Mesenchymal stem cell (in vitro differentiated cells and primary cell): ENCODE results near the gene ACTL9.

ENCODE experiments used
- DNase-seq: peaks from one replicate; pipeline ENCODE4 v3.0.0-alpha.2; 2013
- H2AFZ ChIP-seq: one replicate; pipeline ENCODE4 v1.6.1; 2013; ENCODE audit warnings: low read depth, mild to moderate bottlenecking, control low read depth, inconsistent platforms, low read length, moderate library complexity
- H2AK5ac ChIP-seq: 2 replicates; pipeline ENCODE4 v1.6.1; 2013; ENCODE audit warnings: low read length, moderate library complexity, mild to moderate bottlenecking, inconsistent platforms; ENCODE audit not compliant: severe bottlenecking
- H2BK120ac ChIP-seq: one replicate; pipeline ENCODE4 v1.6.1; 2013; ENCODE audit warnings: low read depth, mild to moderate bottlenecking, inconsistent platforms, low read length, moderate library complexity
- H2BK12ac ChIP-seq, 2 experiments: one replicate each; pipeline ENCODE4 v1.6.1; 2013; ENCODE audit warnings: inconsistent platforms in 2 of 2, low read length in 2 of 2, mild to moderate bottlenecking in 2 of 2, moderate library complexity in 2 of 2, control low read depth in 1 of 2
- H2BK15ac ChIP-seq: one replicate; pipeline ENCODE4 v1.6.1; 2013; ENCODE audit warnings: mild to moderate bottlenecking, low read depth, inconsistent platforms; ENCODE audit not compliant: poor library complexity, severe bottlenecking
- H2BK5ac ChIP-seq: 2 replicates; pipeline ENCODE4 v1.6.1; 2013; ENCODE audit warnings: low read depth, mild to moderate bottlenecking, low read length, control low read depth, inconsistent platforms; ENCODE audit not compliant: poor library complexity, severe bottlenecking
- H3K14ac ChIP-seq, 2 experiments: one replicate each; pipeline ENCODE4 v1.6.1; 2013; ENCODE audit warnings: inconsistent platforms in 2 of 2, low read length in 2 of 2, control low read depth in 1 of 2, mild to moderate bottlenecking in 1 of 2, moderate library complexity in 1 of 2
- H3K18ac ChIP-seq, 2 experiments: one replicate each; pipeline ENCODE4 v1.6.1; 2013; ENCODE audit warnings: inconsistent platforms in 2 of 2, low read length in 2 of 2, control low read depth in 1 of 2, low read depth in 1 of 2, mild to moderate bottlenecking in 1 of 2
- H3K23ac ChIP-seq, 2 experiments: one replicate each; pipeline ENCODE4 v1.6.1; 2013; ENCODE audit warnings: inconsistent platforms in 2 of 2, low read length in 2 of 2, mild to moderate bottlenecking in 2 of 2, moderate library complexity in 2 of 2, control low read depth in 1 of 2
- H3K27ac ChIP-seq: 2 replicates; pipeline ENCODE4 v1.5.1; 2013; ENCODE audit warnings: mild to moderate bottlenecking, moderate library complexity, low read length, control low read depth, inconsistent platforms; ENCODE audit not compliant: poor library complexity, severe bottlenecking
- H3K27me3 ChIP-seq, 2 experiments: 2 replicates each; pipeline versions ENCODE4 v1.6.1 to v1.7.0; 2013; ENCODE audit warnings: low read length in 2 of 2, mild to moderate bottlenecking in 2 of 2, moderate library complexity in 2 of 2, control low read depth in 1 of 2, inconsistent platforms in 1 of 2; ENCODE audit not compliant: control insufficient read depth in 1 of 2, insufficient read depth in 1 of 2
- H3K36me3 ChIP-seq, 2 experiments: 2 replicates each; pipeline versions ENCODE4 v1.6.1 to v1.7.0; 2013; ENCODE audit warnings: low read length in 2 of 2, control low read depth in 1 of 2, inconsistent platforms in 1 of 2, low read depth in 1 of 2, mild to moderate bottlenecking in 1 of 2; ENCODE audit not compliant: insufficient read depth in 2 of 2, control insufficient read depth in 1 of 2
- H3K4ac ChIP-seq, 2 experiments: one replicate each; pipeline ENCODE4 v1.6.1; 2013; ENCODE audit warnings: inconsistent platforms in 2 of 2, low read length in 2 of 2, mild to moderate bottlenecking in 2 of 2, moderate library complexity in 2 of 2, control low read depth in 1 of 2, low read depth in 1 of 2
- H3K4me1 ChIP-seq: 2 replicates; pipeline ENCODE4 v1.6.1; 2013; ENCODE audit warnings: low read depth, low read length, control low read depth; ENCODE audit not compliant: control insufficient read depth, insufficient read depth
- H3K4me2 ChIP-seq: 2 replicates; pipeline ENCODE4 v1.6.1; 2013; ENCODE audit warnings: low read length, mild to moderate bottlenecking, inconsistent platforms; ENCODE audit not compliant: poor library complexity, severe bottlenecking
- H3K4me3 ChIP-seq, 2 experiments: 2 replicates each; pipeline versions ENCODE4 v1.5.1 to v1.7.0; 2013; ENCODE audit warnings: low read length in 2 of 2, mild to moderate bottlenecking in 2 of 2, control low read depth in 1 of 2, low read depth in 1 of 2; ENCODE audit not compliant: insufficient read depth in 1 of 2
- H3K79me1 ChIP-seq: replicated peaks from 2 replicates; pipeline ENCODE4 v1.6.1; 2013; ENCODE audit warnings: mild to moderate bottlenecking, control low read depth, low read length, inconsistent platforms; ENCODE audit not compliant: poor library complexity, severe bottlenecking
- H3K9ac ChIP-seq: 2 replicates; pipeline ENCODE4 v1.7.0; 2013; ENCODE audit warnings: mild to moderate bottlenecking, low read length, moderate library complexity
- H3K9me3 ChIP-seq: 2 replicates; pipeline ENCODE4 v1.7.0; 2013; ENCODE audit warnings: mild to moderate bottlenecking, low read length; ENCODE audit not compliant: control insufficient read depth
- H4K8ac ChIP-seq: one replicate; pipeline ENCODE4 v1.6.1; 2013; ENCODE audit warnings: inconsistent platforms, mild to moderate bottlenecking, low read length, moderate library complexity
- H4K91ac ChIP-seq: one replicate; pipeline ENCODE4 v1.6.1; 2013; ENCODE audit warnings: mild to moderate bottlenecking, low read length, inconsistent platforms
- WGBS: methylation state at CpG from one replicate; pipeline ENCODE4 v1.1.7; 2013; ENCODE audit warnings: mixed read lengths; 5-methylcytosine and 5-hydroxymethylcytosine counted together

ACTL9 gene

DNA sequence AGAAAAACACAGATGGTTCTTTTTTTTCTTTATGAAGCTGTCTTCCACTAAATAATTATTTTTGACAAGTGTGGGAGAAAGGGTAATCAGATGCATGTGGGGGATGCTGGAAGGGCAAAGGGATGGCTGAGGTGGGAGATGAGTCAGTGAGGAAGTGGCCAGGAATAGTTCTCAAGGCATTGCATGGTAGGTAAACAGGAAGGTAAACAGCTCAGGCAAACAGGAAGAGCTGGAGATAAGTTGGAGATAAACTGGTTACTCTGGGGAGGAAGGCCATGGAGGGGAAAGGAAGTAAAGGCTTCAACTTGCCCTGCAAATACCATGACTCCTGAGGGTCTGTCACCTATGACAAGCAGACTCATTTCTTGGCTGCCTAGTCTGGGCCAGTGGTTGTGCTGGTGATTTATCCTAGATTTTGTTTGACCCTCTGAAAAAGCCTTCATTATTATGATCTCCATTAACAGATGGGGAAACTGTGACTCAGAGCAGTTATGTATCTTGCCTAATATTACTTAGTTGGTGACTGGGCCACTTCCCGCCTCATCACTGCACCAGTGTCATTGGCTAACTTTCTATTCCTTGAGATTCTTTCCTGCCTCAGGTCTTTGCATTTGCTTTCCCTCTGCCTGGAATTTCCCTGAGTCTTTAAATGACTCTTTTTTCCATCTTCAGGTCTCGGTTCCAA is 17.1 kb downstream of the ACTL9 start:
- no peak for DNase-seq
- H3K4me2 ChIP-seq = no peak overlapping the region
- no peak overlapping the region for H3K18ac ChIP-seq
- no peaks in the 10 kb centered on the region for H3K79me1 ChIP-seq
- H2AFZ ChIP-seq = no peak overlapping the region
- no peak overlapping the region for H2BK5ac ChIP-seq
- no peaks in the 10 kb centered on the region for H3K4me1 ChIP-seq
- no peaks in the 10 kb centered on the region for H3K27me3 ChIP-seq
- H3K9me3 ChIP-seq = peaks cover 15% of the 10 kb centered on the region
- no peak overlapping the region for H2BK15ac ChIP-seq
- H3K4me3 ChIP-seq = no peak overlapping the region
- H2AK5ac ChIP-seq = no peak overlapping the region
- H3K36me3 ChIP-seq = no peaks in the 10 kb centered on the region
- H3K9ac ChIP-seq = no peak overlapping the region
- no peak overlapping the region for H2BK12ac ChIP-seq
- no peak overlapping the region for H3K4ac ChIP-seq
- H3K23ac ChIP-seq = no peak overlapping the region
- 83% methylated on average over 1 of the region's 2 CpGs for WGBS
- H3K27ac ChIP-seq = no peak overlapping the region
- H4K91ac ChIP-seq = no peak overlapping the region
- no peak overlapping the region for H2BK120ac ChIP-seq
- no peak overlapping the region for H4K8ac ChIP-seq
- H3K14ac ChIP-seq = no peak overlapping the region

DNA sequence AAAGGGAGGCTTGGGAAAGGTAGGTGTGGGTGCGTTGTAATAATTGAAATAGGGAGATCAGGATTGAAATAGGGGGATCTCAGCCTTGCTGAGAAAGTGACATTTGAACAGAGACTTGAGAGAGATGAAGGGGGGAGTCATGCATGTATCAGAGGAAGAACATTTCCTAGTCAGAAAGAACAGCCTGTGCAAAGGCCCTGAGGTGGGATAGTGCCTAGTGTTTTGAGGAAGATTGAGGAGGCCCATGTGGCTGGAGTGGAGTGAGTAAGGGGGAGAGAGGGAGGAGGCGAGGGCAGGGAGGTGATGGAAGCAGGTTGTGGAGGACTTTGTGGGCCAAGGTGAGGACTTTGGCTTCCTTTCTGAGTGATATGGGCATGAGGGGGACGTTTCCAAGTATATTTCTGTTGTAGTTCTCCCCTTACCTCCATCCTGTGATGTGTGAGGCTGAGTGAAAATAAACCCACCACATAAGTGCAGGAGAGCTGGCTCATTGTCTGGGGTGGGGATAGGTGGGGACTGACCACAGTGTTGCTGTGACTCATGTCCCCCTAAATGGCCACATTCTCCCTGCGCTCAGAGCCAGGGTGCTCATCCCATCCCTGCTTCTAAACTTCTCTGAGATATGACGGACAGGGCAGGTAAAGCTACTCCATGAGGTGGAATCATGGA is 17.8 kb downstream of the ACTL9 start:
- H2BK15ac ChIP-seq = no peak overlapping the region
- no peaks in the 10 kb centered on the region for H3K4me1 ChIP-seq
- no peak for DNase-seq
- no peak overlapping the region for H3K4me3 ChIP-seq
- no peak overlapping the region for H3K4ac ChIP-seq
- H3K9me3 ChIP-seq = peaks cover 15% of the 10 kb centered on the region
- H4K91ac ChIP-seq = no peak overlapping the region
- no peak overlapping the region for H3K18ac ChIP-seq
- H3K9ac ChIP-seq = no peak overlapping the region
- H3K79me1 ChIP-seq = no peaks in the 10 kb centered on the region
- WGBS = 75% methylated on average over 2 of the region's 5 CpGs
- H2AFZ ChIP-seq = no peak overlapping the region
- no peak overlapping the region for H2BK5ac ChIP-seq
- no peaks in the 10 kb centered on the region for H3K27me3 ChIP-seq
- H2BK12ac ChIP-seq = no peak overlapping the region
- H2AK5ac ChIP-seq = no peak overlapping the region
- H3K27ac ChIP-seq = no peak overlapping the region
- H3K4me2 ChIP-seq = no peak overlapping the region
- H2BK120ac ChIP-seq = no peak overlapping the region
- no peak overlapping the region for H3K23ac ChIP-seq
- no peak overlapping the region for H4K8ac ChIP-seq
- no peaks in the 10 kb centered on the region for H3K36me3 ChIP-seq
- H3K14ac ChIP-seq = no peak overlapping the region

DNA sequence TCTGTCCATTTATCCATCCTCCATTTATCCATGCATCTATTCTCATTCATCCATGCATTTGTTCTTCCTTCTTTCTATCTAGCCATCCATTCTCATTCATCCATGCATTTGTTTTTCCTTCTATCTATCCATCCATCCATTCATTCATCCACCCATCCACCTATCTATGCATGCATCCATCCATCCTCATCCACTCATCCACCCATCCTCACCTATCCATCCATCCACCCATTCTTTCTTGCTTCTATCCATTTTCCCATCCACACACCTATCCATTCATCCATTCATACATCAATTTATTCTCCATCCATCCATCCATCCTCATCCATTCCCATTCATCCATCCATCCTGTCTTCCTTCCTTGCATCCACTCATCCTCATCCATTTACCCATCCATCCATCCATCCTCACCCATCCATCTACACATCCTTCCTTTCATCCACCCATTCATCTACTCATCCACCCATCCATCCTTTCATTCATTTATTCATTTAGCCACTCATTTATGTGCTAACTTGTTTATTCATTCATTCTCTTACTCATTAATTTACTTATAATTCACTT is 20.3 kb downstream of the ACTL9 start:
- no peak overlapping the region for H2BK12ac ChIP-seq
- H3K9ac ChIP-seq = no peak overlapping the region
- H3K23ac ChIP-seq = no peak overlapping the region
- no peak overlapping the region for H2AK5ac ChIP-seq
- H3K79me1 ChIP-seq = no peaks in the 10 kb centered on the region
- H3K4me1 ChIP-seq = no peaks in the 10 kb centered on the region
- no peak overlapping the region for H4K91ac ChIP-seq
- no peak overlapping the region for H3K4me3 ChIP-seq
- no peak overlapping the region for H3K4ac ChIP-seq
- no peaks in the 10 kb centered on the region for H3K27me3 ChIP-seq
- no peak overlapping the region for H3K14ac ChIP-seq
- H3K18ac ChIP-seq = no peak overlapping the region
- H2BK5ac ChIP-seq = no peak overlapping the region
- no peak overlapping the region for H3K27ac ChIP-seq
- no peak overlapping the region for H4K8ac ChIP-seq
- no peak overlapping the region for H2BK120ac ChIP-seq
- H2BK15ac ChIP-seq = no peak overlapping the region
- DNase-seq = no peak
- H3K9me3 ChIP-seq = peaks cover 15% of the 10 kb centered on the region
- no peak overlapping the region for H2AFZ ChIP-seq
- no peaks in the 10 kb centered on the region for H3K36me3 ChIP-seq
- H3K4me2 ChIP-seq = no peak overlapping the region

DNA sequence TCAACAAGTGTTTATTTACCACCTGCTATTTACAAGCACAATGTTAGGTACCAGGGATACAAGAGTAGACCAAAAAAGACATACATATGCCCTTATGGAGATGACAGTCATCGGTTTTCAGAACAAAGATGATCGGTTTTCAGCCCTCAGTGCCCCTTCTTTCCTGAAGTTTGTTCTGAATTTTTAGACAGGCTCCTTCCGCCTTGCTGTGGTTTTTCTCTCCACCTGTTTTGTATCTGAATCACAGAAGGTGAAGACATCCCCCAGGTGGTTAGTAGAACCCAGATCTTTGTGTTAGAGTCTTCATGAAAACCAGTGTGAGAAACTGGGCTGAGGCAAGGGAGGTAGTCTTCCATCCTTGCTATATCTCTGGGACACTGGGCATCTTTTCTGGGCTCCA is 23.5 kb downstream of the ACTL9 start:
- no peaks in the 10 kb centered on the region for H3K79me1 ChIP-seq
- no peak overlapping the region for H3K14ac ChIP-seq
- no peak overlapping the region for H3K4me2 ChIP-seq
- peaks cover 4% of the 10 kb centered on the region for H3K9me3 ChIP-seq
- H3K36me3 ChIP-seq = no peaks in the 10 kb centered on the region
- DNase-seq = no peak
- H3K18ac ChIP-seq = no peak overlapping the region
- no peak overlapping the region for H3K9ac ChIP-seq
- H3K27ac ChIP-seq = no peak overlapping the region
- H3K4me3 ChIP-seq = no peak overlapping the region
- H2AK5ac ChIP-seq = no peak overlapping the region
- 64% methylated on average over 3 of the region's 3 CpGs for WGBS
- H3K23ac ChIP-seq = no peak overlapping the region
- no peaks in the 10 kb centered on the region for H3K4me1 ChIP-seq
- H2AFZ ChIP-seq = no peak overlapping the region
- no peak overlapping the region for H4K91ac ChIP-seq
- H2BK5ac ChIP-seq = no peak overlapping the region
- no peaks in the 10 kb centered on the region for H3K27me3 ChIP-seq
- no peak overlapping the region for H2BK120ac ChIP-seq
- H2BK12ac ChIP-seq = no peak overlapping the region
- no peak overlapping the region for H3K4ac ChIP-seq
- H2BK15ac ChIP-seq = no peak overlapping the region
- H4K8ac ChIP-seq = no peak overlapping the region
